KBM-7 (cell line): ENCODE results near the gene SYT17.
A peak's percentile ranks its signal among the peaks of the same experiment; 100 is the strongest.

Experiments used
- DNase-seq: peaks from one replicate; pipeline ENCODE4 v3.0.0-alpha.2; 2015
- in situ Hi-C: fragments of 300-500 bp; cut with MboI; formaldehyde crosslinking; loops from 2 replicates; pipeline ENCODE4 v1.14.3; 2020; ENCODE audit warnings: low sequenced_read_pairs, low pct_unique_long_range_greater_than_20kb, mixed read lengths

The SYT17 gene

DNA sequence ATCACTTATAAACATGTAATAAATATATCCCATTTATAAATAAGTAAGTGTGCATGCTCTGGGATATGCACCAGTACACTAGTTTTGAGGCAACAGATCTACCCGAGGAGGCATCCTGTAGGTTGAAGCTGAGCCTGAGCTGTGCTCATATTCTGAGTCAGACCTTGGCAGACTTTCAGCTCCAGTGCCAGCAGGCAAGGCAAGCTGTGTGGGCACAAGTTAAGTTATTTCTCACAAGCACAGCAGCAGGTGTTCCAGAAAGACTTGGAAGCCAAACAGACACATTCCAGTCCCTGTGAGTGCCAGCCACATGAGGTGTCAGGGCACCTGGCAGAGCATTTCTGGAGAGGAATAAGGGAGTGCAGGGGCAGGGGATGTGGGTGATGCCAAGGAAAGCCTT, 116.2 kb downstream of the SYT17 start:
- no peak for DNase-seq
- in situ Hi-C loops = no loop called here

DNA sequence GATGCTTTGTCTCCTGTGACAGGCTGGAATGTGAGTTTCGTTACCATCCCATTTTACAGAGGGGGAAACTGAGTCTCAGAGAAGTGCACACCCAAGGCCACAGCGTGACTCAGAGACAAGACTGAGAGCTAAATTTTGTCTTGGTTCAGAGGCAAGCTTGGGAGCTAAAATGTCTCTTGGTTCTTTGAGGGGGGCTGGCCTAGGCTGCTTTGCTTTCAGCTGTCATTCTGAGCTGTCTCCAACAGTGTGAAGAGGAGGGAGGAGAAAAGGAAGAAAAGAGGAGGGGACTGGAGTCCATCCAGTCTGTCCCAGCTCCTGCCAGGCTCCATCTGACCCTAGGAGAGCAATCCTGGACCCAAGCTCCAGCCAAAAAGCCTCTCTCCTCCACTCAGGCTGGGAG, 117.4 kb downstream of the SYT17 start, which contains the start of gene CLEC19A:
TSS of gene CLEC19A (plus strand) at position 301 of the 400 bp plus-strand sequence. CDS start 121 bp downstream, outside the sequence.
- DNase-seq = no peak

DNA sequence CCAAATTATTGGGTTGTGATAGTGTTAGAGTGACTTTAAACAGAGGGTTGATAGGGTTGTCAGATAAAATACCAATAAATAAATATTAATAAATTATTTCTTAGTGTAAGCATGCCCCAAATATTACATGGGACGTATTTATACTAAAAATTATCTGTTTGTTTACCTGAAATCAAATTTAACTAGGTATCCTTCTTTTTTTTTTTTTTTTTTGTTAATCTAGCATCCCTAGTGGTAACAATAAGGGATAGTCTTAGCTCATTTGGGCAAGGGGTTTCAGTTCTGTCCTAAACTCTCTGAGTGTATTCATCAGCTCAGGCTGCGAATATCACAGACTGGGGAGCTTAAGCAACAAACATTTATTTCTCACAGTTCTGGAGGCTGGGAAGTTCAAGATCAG, 118.8 kb downstream of the SYT17 start:
- DNase-seq = no peak
- in situ Hi-C loops = no loop called here

More for the DNA sequence above, 117.4 kb downstream of the SYT17 start, which contains the start of gene CLEC19A:
- in situ Hi-C loops = no loop called here

DNA sequence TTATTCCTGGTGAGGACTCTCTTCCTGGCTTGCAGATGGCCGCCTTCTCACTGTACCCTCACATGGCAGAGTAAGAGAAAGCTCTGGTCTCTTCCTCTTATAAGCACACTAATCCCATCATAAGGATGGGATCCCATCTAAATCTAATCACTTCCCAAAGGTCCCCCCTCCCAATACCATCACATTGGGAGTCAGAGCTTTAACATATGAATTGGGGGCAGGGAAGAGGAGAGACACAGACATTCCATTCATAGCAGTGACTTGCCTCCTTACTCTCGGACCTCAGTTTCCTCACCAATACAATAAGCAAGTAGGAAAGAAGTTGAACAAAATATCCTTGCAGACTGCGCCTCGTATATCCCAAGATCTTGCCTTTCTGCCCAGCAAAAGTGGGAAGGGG, 119.2 kb downstream of the SYT17 start:
- in situ Hi-C loops = no loop called here
- DNase-seq = no peak

DNA sequence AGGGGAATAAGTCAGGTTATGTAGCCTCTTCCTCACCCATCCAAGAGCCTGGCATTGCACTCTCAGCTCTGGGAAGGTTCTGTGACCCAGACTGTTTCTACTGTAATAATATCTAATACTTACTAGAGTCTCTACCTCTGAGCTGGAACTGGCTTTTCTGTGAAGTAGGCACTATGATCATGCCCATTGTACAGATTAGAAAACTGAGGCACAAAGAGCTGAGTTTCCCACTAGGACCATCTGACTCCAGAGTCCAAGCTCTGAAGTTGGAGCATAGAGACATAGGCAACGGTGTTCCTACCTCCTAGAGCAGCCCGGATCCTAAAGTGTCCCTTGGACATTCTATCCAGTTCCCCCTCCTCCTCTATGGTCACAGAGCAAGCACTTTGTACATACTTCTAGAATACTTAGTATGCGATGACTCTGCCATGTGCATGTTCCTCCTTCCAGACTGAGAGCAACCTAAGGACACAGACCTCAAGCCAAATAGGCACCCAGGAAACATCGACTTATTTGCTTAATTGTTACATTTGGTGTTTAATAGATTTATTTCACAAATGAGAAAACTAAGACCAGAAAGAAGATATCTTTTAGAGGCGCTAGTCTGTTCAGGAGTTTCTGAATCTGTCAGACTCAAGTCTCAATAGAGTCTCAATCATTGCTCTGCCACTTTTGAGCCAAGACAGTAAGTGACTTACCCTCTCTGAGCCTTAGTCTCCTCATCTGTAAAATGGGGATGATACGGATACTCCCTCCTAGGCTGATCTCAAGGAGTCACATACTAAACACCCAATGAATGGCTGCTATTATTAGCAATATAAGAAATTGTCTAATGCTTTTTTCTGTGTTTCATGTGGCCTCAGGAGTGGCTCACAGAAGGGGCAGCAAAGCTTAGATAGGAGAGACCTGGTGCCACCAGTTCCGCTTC, 121.1 kb downstream of the SYT17 start:
- DNase-seq = no peak
- in situ Hi-C loops = no loop called here

DNA sequence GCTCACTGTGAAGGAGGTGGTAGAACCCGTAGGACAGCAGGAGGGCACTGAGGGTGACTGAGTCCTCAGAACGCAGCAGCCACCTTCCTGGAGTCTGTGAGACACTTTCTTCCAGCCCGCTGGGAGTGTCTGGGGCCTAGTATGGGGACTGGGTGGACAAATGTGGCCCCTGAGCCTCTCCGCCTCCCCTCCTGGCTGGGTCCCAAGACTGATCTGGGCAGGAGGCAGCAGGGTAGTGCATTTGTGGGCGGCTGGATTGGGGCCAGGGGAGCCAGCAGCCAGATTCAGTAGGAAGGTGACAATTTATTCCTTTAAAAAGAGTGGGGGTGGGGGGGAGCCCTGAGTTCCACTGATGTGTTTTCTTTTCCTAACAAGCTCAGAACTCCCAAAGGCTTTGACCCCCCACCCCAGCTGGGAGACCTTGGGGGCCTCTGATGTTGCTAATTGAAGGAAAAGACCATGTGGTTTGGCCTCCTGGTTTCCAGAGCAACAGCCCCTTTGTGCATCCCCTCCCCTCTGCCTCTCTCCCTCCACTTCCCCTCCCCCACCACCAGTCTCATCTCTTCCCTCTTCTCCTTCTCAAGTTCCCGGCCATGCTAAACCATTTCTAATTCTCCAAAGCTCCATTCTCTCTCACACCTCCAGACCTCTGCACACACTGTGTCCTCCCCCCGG, 121.9 kb downstream of the SYT17 start:
- in situ Hi-C loops = no loop called here
- no peak for DNase-seq

DNA sequence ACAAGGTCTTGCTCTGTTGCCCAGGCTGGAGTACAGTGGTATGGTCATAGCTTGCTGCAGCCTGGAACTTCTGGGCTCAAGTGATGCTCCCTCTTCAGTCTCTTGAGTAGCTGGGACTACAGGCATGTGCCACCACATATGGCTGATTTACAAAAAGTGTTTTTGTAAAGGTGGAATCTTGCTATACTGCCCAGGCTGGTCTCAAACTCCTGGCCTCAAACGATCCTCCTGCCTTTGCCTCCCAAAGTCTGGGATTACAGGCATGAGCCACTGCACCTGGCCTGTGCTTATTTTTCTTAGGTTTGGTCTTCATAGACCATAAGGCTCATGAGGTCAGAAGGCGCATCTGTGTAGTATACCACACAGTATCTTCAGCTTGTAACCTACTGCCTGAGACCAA, 122.8 kb downstream of the SYT17 start:
- no peak for DNase-seq
- in situ Hi-C loops = no loop called here

DNA sequence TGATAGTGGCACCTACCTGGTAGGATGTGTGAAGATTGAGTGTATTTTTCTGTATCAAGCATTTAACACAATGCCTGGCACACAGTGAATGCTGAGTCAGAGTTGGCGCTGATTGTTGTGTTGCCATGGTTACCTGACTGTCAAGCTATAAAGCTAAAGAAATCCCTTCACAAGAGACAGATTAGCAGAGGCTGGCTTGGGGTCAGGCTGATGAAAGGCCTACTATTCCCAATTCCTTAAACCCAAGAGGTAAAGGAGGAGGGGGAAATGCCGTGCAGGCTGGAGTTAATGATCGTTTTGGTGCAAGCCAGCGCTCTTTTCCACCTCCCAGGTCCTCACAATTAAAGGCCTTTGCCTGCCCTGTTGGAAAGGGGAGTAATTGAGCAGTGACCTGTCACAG, 123.4 kb downstream of the SYT17 start:
- in situ Hi-C loops = no loop called here
- DNase-seq = peak; percentile 10

DNA sequence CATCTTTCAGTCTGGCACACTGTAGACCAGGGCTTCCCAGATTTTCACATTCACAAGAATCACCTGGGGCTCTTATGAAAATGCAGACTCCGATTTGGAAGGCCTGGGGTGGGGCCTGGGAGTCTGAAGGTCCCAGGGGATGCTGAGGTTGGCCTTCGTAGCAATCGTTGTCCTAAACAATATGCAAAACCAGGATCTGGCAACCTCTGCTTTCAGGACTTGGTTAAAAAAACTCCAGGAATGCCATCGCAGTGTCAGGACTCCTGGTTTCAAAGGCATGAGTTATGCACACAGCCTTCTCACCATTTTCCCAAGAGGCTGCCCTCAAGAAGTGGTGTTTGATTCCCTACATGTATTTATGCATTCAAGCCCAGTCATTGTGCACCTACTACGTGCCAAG, 124.1 kb downstream of the SYT17 start:
- in situ Hi-C loops = no loop called here
- no peak for DNase-seq

DNA sequence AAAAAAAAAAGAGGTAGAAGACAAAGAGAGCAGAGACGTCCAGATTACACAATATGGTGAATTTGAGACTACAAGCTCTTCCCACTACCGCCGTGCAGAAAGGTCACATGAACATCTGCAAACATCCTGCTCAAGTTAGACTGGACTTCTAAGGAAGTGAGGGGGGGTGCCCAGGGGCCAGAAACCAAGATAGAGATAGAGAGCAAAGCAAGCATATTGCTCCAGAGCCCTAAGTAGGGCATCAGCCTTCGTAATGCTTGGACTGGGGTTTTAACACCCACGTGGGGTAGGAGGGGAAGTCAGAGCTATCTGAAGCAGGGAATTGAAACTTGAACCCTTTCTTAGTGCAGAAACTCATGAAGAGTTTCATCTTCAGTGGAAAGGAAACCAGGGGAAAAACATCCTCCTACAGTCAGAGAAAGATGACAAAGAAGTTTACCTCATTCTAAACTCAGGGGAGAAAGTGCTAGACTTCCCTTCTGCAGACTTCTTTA, 126.2 kb downstream of the SYT17 start:
- in situ Hi-C loops = no loop called here
- DNase-seq = no peak

DNA sequence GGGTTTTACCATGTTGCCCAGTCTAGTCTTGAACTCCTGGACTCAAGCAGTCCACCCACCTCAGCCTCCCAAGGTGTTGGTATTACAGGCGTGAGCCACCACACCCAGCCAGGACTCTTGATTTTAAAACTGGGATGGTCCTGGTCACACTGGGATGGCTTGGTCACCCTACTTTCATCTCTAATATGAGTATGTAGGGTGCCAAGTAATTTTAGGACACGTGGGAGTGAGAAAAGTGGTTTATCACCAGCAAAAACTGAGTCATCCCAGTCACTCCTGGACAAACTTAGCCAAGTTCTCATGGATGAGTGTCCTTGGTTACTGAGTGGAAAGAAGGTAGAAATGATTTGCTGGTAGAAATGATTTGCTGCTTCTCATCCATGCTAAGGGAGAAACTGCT, 127.4 kb downstream of the SYT17 start:
- DNase-seq = no peak
- in situ Hi-C loops = no loop called here

DNA sequence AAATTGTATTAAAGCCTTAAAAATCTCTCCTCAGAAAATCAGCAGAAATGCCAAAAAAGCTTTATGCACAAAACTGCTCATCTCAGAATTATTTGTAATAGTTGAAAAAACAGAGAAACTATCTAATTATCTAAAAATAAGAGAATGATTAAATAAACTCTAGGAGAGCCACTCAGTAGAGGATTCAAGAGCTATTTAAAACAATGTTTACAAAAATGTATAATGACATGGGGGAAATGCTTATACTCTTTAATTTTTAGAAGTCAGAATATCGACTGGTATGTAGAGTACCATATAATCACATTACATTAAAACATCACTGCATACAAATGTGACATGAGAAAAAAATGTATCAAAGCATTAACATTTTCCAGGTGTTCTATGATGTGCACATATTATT, 129.4 kb downstream of the SYT17 start:
- in situ Hi-C loops = no loop called here
- DNase-seq = no peak

DNA sequence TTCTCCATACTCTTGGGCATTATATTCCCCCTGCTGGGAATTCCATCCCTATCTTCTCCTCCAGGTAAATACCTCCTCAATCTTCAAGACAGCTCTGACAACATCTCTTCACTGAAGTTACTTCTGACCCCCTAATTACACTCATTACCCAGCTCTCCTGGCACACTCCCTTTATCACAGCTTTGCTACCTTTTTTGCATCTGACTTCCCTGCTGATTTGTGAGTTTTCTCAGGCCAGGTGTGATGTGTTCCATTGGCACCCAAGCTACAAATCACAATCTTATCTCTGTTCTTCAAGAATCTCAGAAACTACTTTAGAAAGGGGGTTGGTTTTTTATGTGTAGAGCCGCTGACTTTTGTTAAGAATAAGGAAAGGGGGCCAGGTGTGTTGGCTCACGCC, 131.5 kb downstream of the SYT17 start:
- in situ Hi-C loops = no loop called here
- no peak for DNase-seq

DNA sequence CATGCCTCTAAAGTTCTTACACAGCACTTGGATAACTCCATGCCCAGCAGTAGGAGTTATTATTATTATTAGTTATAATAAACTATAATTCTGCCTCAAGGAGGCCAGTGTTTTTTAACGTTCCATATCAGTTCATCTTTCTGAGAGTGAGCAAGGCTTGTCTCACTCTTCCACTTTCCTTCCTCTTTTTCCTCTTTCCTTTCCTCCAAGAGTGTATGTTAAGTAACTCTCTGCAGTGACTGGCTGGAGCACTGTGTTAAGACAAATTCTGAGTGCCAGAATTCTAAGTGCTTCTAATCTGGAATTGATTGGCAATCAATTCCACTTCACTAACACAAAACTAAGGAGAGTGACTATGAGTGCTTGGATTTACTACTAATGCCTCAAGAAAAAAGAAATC, 133.9 kb downstream of the SYT17 start:
- no peak for DNase-seq

DNA sequence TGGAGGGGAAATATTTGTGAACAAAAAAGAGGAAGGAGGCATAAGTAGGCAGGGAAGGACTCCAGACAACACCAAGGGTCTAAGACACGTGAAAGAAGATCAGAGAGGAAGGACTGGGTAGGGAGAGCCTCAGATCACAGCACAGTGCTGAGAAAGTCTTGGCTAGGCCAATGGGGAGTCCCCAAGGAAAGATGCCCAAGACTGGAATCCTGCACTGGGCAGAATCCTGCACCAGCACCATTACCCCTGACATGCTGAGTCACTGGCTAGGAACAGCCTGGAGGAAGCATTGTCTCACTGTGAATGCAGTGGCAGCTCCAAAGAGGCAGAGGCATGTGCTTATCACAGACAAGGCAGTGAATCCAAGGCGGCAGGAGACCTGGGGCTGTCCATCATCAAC, 136.7 kb downstream of the SYT17 start:
- in situ Hi-C loops = no loop called here
- no peak for DNase-seq

More for the DNA sequence above, 133.9 kb downstream of the SYT17 start:
- in situ Hi-C loops = no loop called here

DNA sequence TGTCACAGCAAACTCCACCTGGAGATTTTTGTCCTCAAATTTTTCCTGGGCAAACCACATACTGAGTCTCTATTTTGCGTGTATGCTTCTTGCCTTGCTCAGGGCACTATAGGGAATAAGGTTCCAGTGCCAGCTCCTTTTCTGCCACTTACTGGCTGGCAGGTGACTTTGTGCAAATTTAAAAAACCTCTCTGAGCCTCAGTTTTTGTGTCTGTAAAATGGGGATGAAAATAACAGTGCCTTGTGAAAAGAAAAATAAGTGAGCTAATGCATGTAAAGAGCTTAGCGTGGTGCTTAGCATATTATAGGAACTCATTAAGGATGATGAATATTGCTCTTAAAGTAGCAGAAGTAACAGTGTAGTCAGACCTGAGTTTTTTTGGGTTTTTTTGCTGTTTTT, 137.4 kb downstream of the SYT17 start:
- in situ Hi-C loops = no loop called here

DNA sequence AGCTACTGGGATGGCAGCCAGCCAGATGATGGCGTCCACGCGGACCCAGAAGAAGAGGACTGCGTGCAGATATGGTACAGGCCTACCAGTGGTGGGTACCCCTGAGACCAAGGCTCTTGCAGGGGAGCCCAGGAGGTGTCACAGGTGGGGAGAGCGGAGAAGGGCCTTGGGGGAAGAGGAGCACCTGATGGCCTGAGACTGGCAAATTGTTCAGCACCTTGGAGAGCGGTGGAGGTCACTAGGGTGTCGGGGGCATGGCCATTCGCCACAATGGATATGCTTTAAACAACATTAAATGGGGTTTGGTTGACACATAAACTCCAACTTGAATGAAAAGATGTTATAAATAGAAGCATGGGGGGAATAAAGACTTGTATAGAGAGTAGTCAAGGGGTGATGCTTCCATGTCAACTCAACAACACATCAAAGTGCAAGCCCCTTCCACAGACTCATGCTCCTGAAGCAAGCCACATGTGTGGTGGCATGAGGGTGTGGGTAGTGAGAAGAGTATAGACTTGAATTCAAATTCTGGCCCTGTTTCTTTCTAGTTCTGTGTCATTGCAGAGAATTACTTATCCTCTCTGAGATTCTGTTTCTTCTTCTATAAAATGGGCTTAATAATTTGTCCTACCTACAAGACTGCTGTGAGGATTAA, 139.7 kb downstream of the SYT17 start:
- in situ Hi-C loops = no loop called here
- DNase-seq = peak; percentile 24

More for the DNA sequence above, 137.4 kb downstream of the SYT17 start:
- DNase-seq = no peak

DNA sequence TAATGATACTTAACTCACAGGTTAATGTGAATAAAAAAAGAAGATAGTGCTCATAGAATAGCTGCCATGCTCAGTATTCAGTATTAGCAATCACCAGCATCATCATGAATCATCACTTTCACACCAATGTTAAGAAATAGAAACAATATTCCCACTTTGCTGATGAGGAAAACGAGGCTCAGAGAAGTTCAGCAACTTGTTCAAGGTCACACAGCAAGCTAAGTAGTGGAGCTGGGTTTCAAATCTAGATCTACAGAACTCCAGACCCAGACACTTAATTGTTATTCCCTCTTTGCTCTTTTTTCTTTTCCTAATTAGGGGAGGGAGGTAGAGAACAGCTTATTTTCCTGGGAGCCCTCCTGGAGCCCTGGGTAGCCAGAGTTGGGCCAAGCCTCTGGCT, 140.4 kb downstream of the SYT17 start:
- in situ Hi-C loops = no loop called here
- no peak for DNase-seq

DNA sequence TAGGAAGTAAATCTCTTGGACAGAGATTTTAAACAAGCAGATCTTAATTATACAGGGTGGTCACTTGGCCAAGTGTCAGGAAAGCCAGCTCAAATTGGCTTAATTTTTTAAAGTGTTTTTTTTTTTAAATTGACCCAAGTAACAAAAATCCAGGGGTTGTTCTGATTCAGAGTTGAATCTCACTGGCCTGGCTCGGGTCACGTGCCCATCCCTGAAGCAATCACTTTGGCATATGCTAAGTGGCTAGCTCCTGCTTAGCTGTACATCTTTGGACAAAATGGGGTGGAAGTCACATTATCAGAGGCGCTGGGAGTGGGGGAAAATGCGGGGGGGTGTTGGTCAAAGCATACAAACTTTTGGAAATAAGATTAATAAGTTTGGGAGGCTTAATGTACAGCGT, 141.1 kb downstream of the SYT17 start:
- in situ Hi-C loops = no loop called here
- no peak for DNase-seq
